Spleen (tissue), 11 donors: ENCODE data around the gene RBM20. TPM values are rescaled to one million over a fixed set of nuclear protein-coding genes. Genes with fewer than 3 reads are reported as not detected.

Source experiments
- DNase-seq: peaks from one replicate; pipeline ENCODE4 v3.0.0-alpha.2; 2020
- H3K27ac ChIP-seq, 8 donors: fragments of 200-600 bp; sonication (generic) in 7 of 8; 1 replicate in 4 of 8; 2 replicates in 4 of 8; pipeline versions ENCODE4 v1.5.0 to v1.8.0; 2016 to 2021; ENCODE audit warnings: inconsistent platforms in 4 of 8, mild to moderate bottlenecking in 4 of 8, moderate library complexity in 1 of 8
- H3K27me3 ChIP-seq, 7 donors: fragments of 200-600 bp; sonication (generic) in 6 of 7; replicated peaks in 1 of 7; 1 replicate in 4 of 7; 2 replicates in 3 of 7; pipeline versions ENCODE4 v1.5.0 to v1.8.0; 2016 to 2021; ENCODE audit warnings: inconsistent platforms in 3 of 7, mild to moderate bottlenecking in 1 of 7
- H3K36me3 ChIP-seq, 6 donors: fragments of 200-600 bp; sonication (generic) in 5 of 6; 1 replicate in 4 of 6; 2 replicates in 2 of 6; pipeline versions ENCODE4 v1.5.0 to v1.8.0; 2016 to 2021; ENCODE audit warnings: inconsistent platforms in 2 of 6
- H3K4me1 ChIP-seq, 6 donors: fragments of 200-600 bp; sonication (generic) in 5 of 6; 1 replicate in 3 of 6; 2 replicates in 3 of 6; pipeline versions ENCODE4 v1.5.0 to v1.8.0; 2016 to 2021; ENCODE audit warnings: inconsistent platforms in 3 of 6
- H3K4me3 ChIP-seq, 8 donors: fragments of 200-600 bp; sonication (generic) in 7 of 8; 1 replicate in 4 of 8; 2 replicates in 4 of 8; pipeline versions ENCODE4 v1.5.0 to v1.8.0; 2016 to 2021; ENCODE audit warnings: inconsistent platforms in 4 of 8, mild to moderate bottlenecking in 4 of 8, moderate library complexity in 2 of 8
- H3K9me3 ChIP-seq, 8 donors: fragments of 200-600 bp; sonication (generic) in 7 of 8; 1 replicate in 4 of 8; 2 replicates in 4 of 8; pipeline versions ENCODE4 v1.5.0 to v1.8.0; 2016 to 2021; ENCODE audit warnings: inconsistent platforms in 4 of 8
- POLR2A ChIP-seq, 3 donors: fragments of 450-650 bp; IDR thresholded peaks; one replicate each; pipeline ENCODE4 v1.5.1; 2017; ENCODE audit warnings: antibody characterized with exemption in 3 of 3, mild to moderate bottlenecking in 1 of 3
- POLR2AphosphoS5 ChIP-seq, 3 donors: sonication (generic); formaldehyde crosslinking; IDR thresholded peaks; one replicate each; pipeline ENCODE4 v1.5.1; 2017; ENCODE audit warnings: antibody characterized with exemption in 3 of 3
- WGBS, 5 donors: extraction: QIAGEN DNeasy Blood & Tissue Kit in 3 of 5; methylation state at CpG; one replicate each; pipeline versions ENCODE4 v1.1.5 to v1.1.7; 2013 to 2018; 5-methylcytosine and 5-hydroxymethylcytosine counted together
- intact Hi-C: fragments of 100-400 bp; cut with DNase I; formaldehyde crosslinking; loops from one replicate; pipeline ENCODE4 v1.15.0; 2023; ENCODE audit warnings: low total_unique reads
- polyA plus RNA-seq, 3 donors: library from polyadenylated mRNA; stranded (reverse); fragments of 200-250 nt; gene quantifications; one replicate each; pipeline ENCODE4 v1.2.1, GENCODE V29; 2013
- total RNA-seq, 7 donors: library from RNA; depleted of rRNA in 3 of 7; stranded (reverse); fragments of >200 nt in 3 of 7; fragmentation: NEBNext Ultra II Directional in 4 of 7; extraction: Animal tissue kit (Norgen Biotek cat#: 25700) in 4 of 7; gene quantifications; one replicate each; pipeline versions ENCODE4 v1.1.0 to v1.2.1, GENCODE V29; 2016 to 2021
- TF ChIP-seq, protein P1 (sequence below), 11 experiments: fragments of 200-600 bp in 7 of 11; fragments of 450-650 bp in 4 of 11; sonication (generic) in 4 of 11; IDR thresholded peaks in 8 of 11; conservative IDR thresholded peaks in 3 of 11; 1 replicate in 7 of 11; 2 replicates in 4 of 11; pipeline versions ENCODE4 v1.4.0 to v1.8.0; 2016 to 2021; ENCODE audit warnings: antibody characterized with exemption in 11 of 11, inconsistent platforms in 4 of 11, mild to moderate bottlenecking in 1 of 11
- donor health status: healthy with polysubstance abuse.
- donor health status: DM: no; HTN: no; CAD: no; lungs with moderate emphysema.
- donor health status: DM: no; HTN: no; CAD: no.
- donor health status: Bipolar disorder and iron deficiency.
- donor health status: healthy.
- donor health status: DM: no; HTN: no; CAD: no.
- donor health status: DM: yes; HTN: yes; CAD: no.

RBM20 gene
- total and polyA plus RNA-seq, 10 donors: 0.04 to 0.72 (median 0.29) TPM; not detected in 1

DNA sequence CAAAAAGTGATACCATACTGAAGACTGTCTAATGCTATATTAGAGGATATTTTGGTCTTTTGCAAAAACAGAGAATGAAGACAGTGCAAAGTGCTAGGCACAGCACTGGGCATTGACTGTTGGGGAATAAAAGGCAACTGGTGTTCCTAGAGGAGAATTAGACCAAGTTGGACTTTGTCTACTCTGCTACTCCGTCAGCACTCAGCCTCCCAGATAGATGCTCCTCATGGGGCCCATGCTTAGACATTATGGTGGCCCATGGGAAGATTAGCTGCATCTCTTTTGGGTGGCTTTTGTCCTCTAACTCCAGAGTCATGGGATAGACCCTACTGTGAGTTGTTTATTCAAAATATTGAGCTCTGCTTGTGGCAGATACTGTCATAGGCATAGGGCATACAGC, 113.5 kb downstream of the RBM20 start:
- no peak overlapping the region for H3K4me3 ChIP-seq
- no peak overlapping the region for H3K27ac ChIP-seq
- no peaks in the 10 kb centered on the region for H3K4me1 ChIP-seq
- H3K9me3 ChIP-seq: no peaks in the 10 kb centered on the region
- DNase-seq: no peak
- 47 to 100% (median 84%) methylated on average over 1 of the region's 1 CpG for WGBS, 5 donors
- no peak for TF ChIP-seq POLR2A (IDR thresholded peaks at IDR 0.05)
- TF ChIP-seq POLR2AphosphoS5 (IDR thresholded peaks at IDR 0.05): no peak
- TF ChIP-seq, protein P1, sequence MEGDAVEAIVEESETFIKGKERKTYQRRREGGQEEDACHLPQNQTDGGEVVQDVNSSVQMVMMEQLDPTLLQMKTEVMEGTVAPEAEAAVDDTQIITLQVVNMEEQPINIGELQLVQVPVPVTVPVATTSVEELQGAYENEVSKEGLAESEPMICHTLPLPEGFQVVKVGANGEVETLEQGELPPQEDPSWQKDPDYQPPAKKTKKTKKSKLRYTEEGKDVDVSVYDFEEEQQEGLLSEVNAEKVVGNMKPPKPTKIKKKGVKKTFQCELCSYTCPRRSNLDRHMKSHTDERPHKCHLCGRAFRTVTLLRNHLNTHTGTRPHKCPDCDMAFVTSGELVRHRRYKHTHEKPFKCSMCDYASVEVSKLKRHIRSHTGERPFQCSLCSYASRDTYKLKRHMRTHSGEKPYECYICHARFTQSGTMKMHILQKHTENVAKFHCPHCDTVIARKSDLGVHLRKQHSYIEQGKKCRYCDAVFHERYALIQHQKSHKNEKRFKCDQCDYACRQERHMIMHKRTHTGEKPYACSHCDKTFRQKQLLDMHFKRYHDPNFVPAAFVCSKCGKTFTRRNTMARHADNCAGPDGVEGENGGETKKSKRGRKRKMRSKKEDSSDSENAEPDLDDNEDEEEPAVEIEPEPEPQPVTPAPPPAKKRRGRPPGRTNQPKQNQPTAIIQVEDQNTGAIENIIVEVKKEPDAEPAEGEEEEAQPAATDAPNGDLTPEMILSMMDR (IDR thresholded peaks at IDR 0.05 in 8 of 11, conservative IDR thresholded peaks at IDR 0.05 in 3 of 11): no peak
- no peaks in the 10 kb centered on the region for H3K36me3 ChIP-seq
- H3K27me3 ChIP-seq: peaks cover 0 to 13% (median 0%) of the 10 kb centered on the region in 7 donors
- intact Hi-C loops: no loop called here

DNA sequence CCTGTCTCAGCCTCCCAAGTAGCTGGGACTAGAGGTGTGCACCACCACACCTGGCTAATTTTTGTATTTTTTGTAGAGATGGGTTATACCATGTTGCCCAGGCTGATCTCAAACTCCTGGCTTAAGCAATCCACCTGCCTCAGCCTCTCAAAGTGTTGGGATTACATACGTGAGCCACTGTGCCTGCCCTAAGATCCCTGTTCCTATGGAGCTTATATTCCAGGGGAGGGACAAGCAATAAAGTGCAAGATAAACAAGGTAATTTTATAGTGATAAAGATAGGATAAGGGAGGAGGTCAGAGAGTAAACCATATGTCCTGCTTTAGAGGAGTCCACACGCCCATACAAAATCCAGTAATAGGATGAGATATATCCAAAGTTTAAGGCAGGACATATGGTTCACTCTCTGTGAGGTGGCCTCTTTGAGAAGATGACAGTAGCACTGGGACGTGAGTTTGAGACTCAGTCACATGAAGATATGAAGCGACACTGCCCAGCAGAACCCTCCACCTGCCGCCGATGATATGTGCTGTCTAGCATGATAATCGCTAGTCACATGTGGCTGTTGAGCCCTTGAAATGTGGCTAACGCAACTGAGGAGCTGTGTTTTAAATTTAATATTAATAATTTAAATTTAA, 114.1 kb downstream of the RBM20 start:
- H3K4me3 ChIP-seq: no peak overlapping the region
- no peaks in the 10 kb centered on the region for H3K4me1 ChIP-seq
- intact Hi-C loops: no loop called here
- H3K27me3 ChIP-seq: peaks cover 0 to 19% (median 0%) of the 10 kb centered on the region in 7 donors
- H3K27ac ChIP-seq: no peak overlapping the region
- 88 to 96% (median 94%) methylated on average over 8 of the region's 8 CpGs for WGBS, 5 donors
- no peak for DNase-seq
- no peaks in the 10 kb centered on the region for H3K9me3 ChIP-seq
- TF ChIP-seq, protein P1 (IDR thresholded peaks at IDR 0.05 in 8 of 11, conservative IDR thresholded peaks at IDR 0.05 in 3 of 11): no peak
- TF ChIP-seq POLR2AphosphoS5 (IDR thresholded peaks at IDR 0.05) (no peak), POLR2A (IDR thresholded peaks at IDR 0.05) (no peak)
- no peaks in the 10 kb centered on the region for H3K36me3 ChIP-seq

DNA sequence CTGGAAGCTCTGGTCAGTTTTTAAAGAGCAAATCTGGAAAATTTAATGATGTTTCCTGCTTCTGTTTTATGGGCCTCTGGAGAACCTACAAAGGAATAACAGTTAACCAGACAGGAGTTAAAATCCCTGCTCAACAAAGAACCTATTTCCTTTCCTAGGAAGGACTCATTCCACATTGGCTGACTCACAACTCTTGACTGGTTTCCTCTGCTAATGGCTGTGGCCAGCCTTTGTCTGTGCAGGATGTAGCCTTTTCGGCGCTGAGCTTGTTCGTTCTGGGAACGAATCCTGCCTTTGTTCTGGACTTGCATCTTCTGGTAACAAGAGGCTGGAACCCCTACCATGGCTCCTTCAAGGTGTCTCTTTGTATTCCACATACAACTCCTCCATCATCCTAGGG, 114.8 kb downstream of the RBM20 start:
- no peaks in the 10 kb centered on the region for H3K9me3 ChIP-seq
- H3K36me3 ChIP-seq: no peaks in the 10 kb centered on the region
- H3K27me3 ChIP-seq: peaks cover 0 to 26% (median 0%) of the 10 kb centered on the region in 7 donors
- TF ChIP-seq POLR2A (IDR thresholded peaks at IDR 0.05) (no peak), POLR2AphosphoS5 (IDR thresholded peaks at IDR 0.05) (no peak)
- intact Hi-C loops: no loop called here
- 51 to 90% (median 77%) methylated on average over 4 of the region's 4 CpGs for WGBS, 5 donors
- no peak for DNase-seq
- no peak overlapping the region for H3K27ac ChIP-seq
- H3K4me3 ChIP-seq: no peak overlapping the region
- H3K4me1 ChIP-seq: no peaks in the 10 kb centered on the region

DNA sequence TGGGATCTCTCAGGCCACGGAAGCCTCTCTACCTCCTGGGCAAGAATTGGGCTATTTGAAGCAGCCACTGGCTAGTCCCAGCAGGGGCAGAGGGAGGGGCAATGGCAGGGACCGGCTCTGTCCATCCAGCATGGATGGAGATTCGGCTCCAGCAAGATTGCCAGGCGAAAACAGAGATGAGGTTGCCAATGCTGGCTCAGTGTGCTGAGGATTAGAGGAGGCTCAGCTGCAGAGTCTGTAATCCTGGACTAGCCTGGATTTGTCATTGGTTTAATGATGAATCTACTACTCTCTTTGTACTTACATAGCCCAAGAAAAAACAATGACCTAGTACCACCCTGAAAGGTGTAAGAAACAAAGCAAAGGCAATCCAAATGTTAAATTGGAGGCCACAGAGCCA, 115.4 kb downstream of the RBM20 start:
- TF ChIP-seq POLR2A (IDR thresholded peaks at IDR 0.05): no peak
- no peak for TF ChIP-seq POLR2AphosphoS5 (IDR thresholded peaks at IDR 0.05)
- TF ChIP-seq, protein P1 (IDR thresholded peaks at IDR 0.05 in 8 of 11, conservative IDR thresholded peaks at IDR 0.05 in 3 of 11): no peak
- intact Hi-C loops: no loop called here
- Histone ChIP-seq H3K9me3 (no peaks in the 10 kb centered on the region), H3K36me3 (no peaks in the 10 kb centered on the region), H3K27me3 (peaks cover 0 to 31% (median 0%) of the 10 kb centered on the region in 7 donors), H3K4me3 (no peak overlapping the region), H3K4me1 (no peaks in the 10 kb centered on the region), H3K27ac (no peak overlapping the region)
- no peak for DNase-seq
- 90 to 95% (median 93%) methylated on average over 4 of the region's 4 CpGs for WGBS, 5 donors
